GM21528 (cell line): Measurements from ENCODE around the gene SLC9A9.
"Not testable (repeated sequence)": the region's sequence is repeated elsewhere in the genome, so short reads cannot be mapped to it uniquely, and the experiment has no call there.

Source experiments
- ATAC-seq: cut with Tn5 transposase; IDR thresholded peaks from one replicate; pipeline ENCODE4 v1.9.1; 2021; ENCODE audit warnings: mild to moderate bottlenecking, moderate library complexity; ENCODE audit not compliant: unreplicated experiment, low FRiP score

Gene SLC9A9

DNA sequence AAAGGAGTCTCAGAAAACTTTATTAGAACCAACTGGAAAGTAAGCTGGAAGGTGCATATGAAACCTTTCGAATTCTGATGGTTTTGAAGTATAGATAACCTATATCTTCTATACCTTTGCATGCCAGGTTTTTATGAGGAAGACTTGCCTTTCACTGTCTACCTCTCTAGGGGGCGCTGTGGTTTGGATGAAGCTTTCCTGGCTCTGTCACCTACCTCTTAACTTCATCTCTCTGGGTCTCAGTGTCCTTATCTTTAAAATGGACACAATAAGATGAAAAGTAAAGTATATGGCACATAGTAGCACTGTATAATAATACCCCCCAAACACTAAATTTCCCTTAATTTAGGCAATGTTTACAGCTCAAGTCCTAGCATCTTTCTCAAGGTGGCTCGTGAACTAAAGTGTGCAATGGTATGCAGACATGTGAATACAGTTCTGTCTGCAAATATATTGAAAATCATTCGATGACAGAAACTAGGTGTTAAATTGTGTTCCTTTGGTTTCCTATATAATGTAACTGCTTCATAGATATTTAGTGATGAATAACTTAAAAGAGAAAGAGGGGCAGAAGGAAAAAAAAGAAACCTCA, 414.4 kb downstream of the SLC9A9 start:
- ATAC-seq = no peak

DNA sequence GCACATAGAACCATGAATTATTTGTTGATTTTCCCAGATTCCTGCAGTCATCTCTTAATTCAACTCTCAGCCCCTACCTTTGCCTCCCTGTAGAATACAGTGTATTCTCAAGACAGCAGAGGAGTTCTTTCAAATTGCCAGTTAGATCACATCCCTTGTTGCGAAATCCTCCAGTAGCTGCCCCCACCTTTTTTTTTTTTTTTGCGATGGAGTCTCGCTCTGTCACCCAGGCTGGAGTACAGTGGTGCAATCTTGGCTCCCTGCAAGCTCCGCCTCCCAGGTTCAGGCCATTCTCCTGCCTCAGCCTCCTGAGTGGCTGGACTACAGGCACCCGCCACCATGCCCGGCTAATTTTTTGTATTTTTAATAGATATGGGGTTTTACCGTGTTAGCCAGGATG, 417.0 kb downstream of the SLC9A9 start:
- ATAC-seq = not testable (repeated sequence)

DNA sequence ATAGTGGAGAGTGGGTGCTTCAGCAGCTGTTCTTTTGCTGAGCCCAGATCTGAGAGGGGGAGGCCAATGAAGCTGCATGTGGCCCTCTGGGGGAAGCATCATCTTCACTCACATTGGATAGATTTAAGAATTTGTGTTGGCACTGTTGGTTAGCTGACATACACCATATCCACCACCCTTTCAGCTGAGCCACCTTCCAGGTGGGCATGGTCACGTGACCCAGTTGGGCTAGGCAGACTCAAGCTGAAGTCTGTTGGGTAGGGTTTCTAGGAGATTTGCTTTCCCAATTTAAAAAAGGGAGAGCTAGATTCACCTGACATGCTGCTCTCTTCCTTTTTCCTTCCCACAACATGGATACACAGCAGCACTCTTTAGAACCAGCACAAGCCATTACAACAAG, 417.7 kb downstream of the SLC9A9 start:
- no peak for ATAC-seq

DNA sequence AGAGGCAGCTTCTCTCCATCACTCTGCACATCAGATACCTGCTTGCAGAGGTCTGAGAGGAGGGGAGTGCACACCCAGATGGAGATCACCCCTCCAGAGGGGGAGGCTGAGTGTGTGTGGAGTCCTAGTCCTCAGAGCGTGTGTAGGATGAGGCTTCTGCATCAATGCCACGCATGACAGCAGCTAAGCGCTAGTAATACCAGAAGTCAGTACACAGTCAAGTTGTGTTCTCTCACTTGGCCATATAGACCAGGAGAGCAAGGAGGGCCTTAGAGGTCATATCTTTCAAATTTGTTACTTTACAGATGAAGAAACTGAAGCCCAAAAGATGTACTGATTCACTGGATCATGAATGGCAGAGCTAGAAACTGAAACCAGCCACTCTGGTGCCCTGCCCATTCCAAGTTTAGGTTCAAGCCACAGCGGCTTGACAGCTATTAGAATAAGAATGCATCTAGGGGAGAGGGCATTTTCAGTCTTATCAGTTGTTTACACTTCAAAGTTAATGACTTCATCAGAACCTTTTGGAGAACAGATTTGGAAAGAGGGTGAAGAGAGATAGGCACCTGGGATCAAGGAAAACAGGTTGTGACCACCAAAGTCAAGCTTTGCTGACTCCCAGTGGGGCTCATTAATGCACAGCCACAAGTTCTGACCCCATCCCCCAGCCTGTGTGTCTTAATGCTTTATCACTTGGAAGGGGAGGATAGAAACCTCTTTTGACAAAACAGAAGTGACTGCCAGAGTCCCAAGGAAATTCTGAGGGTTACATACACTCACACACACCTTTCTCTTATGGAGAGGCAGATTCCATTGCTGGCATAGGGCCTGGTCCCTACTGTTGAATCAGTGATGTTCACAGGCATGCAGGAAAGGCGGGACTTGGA, 418.4 kb downstream of the SLC9A9 start:
- no peak for ATAC-seq

DNA sequence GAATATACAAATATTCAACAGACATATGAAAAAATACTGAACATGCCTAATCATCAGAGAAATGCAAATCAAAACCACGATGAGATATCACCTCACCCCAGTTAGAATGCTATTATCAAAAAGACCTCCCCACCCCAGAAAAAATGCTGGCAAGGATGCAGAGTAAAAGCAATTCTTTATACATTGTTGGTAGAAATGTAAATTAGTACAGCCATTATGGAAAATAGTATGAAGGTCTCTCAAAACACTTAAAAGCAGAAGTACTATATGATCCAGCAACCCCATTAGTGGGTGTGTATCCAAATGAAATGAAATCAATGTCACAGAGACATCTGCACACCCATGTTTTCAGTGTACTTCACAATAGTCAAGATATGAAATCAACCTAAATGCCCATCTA, 420.0 kb downstream of the SLC9A9 start:
- no peak for ATAC-seq

DNA sequence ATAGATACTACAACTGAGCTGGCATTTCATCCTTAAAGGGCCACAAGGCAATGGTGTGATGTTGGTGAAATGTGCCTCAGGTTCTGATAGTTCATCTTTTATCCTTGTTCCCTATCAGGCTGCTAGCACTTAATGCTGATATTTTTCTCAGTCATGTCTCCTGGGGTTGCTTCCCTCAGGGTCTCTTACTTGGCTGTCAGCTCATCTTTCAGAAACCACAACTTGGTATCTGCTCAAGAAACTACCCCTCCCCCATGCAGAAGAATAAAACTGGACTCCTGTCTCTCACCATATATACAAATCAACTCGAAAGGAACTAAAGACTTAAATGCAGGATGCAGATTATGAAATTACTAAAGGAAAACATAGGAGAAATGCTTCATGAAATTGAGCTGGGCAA, 420.6 kb downstream of the SLC9A9 start:
- no peak for ATAC-seq

DNA sequence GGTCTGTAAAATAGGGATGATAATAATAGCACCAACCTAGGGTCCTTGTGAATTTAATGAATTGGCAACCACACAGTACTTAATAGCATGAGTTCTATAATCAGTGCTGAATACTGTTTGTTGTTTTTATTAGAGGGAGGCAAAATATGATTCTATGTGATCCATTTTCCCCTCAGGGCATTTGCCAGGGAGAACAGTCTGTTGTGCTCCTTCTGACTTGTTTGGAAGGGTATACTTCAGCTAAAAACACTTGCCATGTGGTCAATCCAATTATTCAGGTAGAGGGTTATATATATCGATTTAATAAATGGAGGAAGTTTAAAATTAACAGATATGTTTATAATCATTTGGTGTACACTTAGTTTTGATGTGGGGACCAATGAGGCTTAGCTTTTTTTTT, 423.4 kb downstream of the SLC9A9 start:
- ATAC-seq = no peak

DNA sequence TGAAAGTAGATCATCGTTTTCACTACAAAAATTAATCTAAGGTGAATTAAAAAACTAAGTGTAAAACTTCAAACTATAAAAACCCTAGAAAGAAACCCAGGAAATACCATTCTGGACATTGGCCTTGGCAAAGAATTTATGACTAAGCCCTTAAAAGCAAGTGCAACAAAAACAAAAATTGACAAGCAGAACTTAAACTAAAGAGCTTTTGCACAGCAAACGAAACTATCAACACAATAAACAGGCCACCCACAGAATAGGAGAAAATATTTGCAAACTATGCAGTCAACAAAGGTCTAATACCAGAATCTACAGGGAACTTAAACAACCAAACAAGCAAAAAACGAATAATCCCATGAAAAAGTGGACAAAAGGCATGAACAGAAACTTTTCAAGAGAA, 426.7 kb downstream of the SLC9A9 start:
- ATAC-seq = no peak

DNA sequence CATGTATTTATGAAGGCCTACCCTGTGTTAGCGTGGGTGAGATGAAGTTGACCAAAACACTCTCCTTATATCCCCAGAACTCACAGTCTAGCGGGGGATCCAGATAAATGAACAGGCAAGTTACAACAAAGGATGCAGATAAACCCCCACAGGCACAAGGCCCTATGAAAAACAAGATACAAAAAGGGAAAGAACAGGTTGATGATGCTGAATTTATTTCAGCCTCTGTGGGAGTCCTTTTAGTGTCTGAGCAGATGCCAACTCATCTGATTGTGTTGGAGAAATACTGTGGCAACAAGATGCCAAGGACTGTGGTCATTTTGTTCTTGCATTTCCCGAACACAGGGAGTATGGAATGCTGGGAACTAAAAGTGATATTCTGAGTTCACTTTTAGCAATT, 428.7 kb downstream of the SLC9A9 start:
- ATAC-seq = no peak

DNA sequence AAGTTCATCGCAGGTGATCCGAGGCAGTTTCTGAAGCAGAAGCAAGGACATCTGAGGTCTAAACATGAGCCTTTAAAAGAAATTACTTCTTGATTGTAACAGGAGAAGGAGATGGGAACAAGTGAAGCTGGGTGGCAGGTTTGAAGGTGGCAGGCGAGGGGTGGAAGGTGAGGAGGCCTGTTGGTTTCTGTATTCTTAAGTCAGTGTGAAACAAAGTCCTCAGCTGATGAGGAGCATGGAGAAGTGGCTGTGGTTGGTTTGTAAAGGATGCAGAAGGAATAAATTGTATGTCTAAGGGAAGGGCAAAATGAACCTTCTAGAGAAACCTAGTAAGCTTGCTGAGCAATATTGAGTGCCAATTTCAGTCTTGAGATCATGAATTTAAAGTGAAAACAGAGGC, 429.9 kb downstream of the SLC9A9 start:
- no peak for ATAC-seq

DNA sequence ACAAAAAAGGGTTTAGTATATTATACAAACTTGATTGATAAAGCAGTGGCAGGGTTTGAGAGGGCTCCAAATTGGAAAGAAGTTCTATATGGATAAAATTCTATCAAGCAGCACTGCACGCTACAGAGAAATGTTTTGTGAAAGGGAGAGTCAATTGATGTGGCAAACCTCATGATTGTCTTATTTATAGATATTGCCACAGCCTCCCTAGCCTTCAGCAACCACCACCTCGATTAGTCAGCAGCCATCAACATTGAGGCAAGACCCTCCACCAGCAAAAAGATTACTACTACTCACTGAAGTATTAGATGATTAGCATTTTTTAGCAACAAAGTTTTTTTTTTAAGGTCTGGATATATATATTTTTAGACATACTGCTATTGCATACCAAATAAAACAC, 432.0 kb downstream of the SLC9A9 start:
- no peak for ATAC-seq

DNA sequence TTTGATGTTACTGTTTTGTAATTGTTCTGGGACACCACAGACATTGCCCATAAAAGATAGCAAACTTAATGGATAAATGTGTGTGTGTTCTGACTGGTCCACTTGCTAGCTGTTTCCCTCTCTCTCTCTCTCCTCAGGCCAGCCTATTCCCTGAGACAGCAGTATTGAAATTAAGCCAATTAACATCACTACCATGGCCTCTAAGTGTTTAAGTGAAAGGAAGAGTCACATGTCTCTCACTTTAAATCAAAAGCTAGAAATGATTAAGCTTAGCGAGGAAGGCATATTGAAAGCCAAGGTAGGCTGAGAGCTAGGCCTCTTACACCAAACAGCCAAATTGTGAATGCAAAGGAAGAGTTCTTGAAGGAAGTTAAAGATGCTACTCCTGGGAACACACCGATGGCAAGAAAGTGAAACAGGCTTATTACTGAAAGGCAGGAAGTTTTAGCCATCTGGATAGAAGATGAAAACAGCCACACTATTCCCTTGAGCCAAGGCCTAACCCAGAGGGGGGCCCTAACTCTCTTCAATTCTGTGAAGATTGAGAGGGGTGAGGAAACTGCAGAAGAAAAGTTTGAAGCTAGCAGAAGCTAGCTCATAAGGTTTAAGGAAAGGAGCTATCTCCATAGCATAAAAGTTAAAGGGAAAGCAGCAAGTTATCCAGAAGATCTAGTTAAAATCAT, 433.6 kb downstream of the SLC9A9 start:
- ATAC-seq = no peak

DNA sequence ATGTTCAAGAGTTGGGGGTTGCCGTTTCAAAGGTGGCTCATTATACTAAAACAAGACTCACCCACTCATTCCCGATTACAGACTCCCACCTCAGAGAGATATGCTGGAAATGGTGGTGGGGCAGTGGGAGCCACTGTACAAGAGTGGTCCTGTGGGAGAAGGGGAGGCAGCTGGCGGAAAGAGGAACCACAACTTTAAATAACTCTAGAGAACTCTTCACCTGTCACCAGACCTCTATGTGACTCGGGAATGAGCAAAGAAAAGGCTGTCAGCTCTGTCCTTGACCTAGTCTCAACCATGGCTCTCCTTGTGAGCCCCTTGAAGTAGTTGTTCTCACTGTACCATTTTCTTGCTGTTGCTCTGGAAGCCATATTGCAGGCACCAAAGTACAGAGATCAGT, 434.9 kb downstream of the SLC9A9 start:
- ATAC-seq = no peak

DNA sequence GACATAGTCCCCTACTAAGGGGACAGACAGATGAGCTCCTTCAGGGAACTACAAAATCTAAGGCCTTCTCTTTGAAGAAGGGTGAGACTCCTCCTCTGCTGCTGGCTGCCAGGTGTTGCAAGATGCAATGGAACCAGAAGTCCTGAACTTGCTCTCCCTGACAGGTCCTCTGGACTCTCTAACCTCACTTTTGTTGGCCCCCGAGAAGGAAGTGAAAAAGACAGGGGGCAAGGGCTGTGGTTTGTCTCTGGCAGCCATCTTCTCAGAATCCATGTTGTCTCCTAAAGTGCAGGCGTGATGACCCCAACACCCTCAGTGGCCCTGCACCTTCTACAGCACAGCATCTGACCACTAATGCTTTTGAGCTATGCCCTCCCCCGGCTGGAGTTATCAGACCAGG, 436.2 kb downstream of the SLC9A9 start:
- ATAC-seq = no peak

DNA sequence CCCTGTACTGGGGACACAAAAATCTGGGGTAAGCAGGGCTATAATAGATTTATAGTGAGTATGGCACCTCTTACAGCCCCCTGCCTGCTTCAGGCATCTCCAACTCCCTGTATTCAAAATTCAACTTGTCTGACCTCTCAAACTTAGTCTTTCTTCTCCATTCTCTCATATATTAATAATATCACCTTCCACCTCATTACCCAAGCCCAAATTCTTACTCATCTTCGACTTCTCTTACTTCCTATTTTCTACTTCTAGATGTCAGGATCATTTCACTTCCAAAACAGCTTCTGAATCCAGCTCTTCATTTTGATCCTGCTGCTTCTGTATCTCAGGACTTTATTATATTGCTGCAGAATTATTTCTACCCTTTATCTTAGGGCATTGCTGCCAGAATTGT, 438.0 kb downstream of the SLC9A9 start:
- no peak for ATAC-seq

DNA sequence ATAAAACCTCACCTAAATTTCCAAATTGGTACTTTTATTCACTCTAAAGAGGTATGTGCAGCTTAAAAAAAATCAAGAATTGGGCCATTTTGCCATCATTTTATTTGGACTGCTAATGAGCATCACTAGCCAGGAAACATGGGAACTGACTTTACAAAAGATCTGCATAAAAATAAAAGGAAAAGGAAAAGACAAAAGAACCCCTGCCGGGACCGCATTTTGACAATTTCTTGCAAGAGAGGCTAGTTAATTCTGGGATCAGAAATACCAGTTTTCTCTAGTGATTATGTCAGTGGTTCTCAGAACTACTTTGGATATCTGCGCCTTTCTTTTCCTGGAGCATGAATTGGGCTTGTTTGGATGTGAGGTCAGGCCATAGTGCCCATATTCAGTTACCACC, 439.5 kb downstream of the SLC9A9 start:
- ATAC-seq = no peak

DNA sequence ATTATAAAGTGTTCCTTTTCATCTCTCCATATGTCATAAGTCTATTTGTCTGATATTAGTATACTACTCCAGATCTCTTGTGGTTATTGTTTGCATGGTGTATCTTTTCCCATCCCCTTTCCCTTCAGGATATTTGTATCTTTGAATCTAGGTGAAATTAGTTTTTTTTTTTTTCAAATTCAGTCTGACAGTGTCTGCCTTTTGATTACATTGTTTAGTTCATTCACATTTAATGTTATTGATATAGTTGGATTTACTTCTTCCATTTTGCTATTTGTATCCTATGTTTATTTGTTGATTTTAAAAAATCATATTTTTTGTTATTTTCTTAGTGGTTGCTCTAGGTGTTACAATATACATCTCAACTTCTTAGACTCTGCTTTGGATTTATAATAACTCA, 445.7 kb downstream of the SLC9A9 start:
- ATAC-seq = no peak

DNA sequence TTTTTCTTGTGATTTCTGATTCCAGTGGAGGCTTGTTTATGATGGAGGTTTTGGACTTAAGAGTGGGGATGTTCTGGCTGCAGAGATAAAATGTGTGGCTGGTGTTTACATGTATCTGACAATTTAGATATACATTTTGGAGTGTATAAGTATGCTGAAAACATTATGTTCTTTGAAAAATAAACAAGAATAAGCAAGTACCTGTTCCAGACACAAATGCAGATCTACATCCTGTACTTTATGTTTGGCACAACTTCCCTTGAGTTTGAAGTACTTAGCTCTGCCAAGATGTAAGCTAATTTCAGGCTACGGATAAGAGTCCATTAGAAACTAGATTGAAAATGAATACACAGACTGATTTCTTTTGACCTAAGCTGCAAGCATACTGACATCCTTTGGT, 451.5 kb downstream of the SLC9A9 start:
- no peak for ATAC-seq

DNA sequence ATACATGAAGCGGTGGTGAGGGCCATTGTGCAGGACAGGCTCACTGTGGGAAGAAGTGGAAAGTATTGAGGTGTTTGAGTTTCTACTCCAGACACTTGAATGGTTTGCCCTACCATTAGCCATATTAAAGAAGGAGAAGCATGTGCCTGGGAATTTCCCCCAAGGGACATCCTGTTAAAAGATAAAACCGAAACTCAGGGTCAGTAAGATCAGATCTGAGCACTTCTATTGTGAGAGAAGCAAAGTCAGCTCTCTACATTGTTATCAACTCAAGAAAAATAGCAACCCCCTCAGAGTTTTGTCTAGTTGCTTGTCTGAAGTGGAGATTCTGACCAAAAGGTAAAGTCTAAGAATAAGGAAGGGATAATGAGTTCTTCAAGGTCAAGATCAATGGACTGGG, 458.9 kb downstream of the SLC9A9 start:
- ATAC-seq = no peak

DNA sequence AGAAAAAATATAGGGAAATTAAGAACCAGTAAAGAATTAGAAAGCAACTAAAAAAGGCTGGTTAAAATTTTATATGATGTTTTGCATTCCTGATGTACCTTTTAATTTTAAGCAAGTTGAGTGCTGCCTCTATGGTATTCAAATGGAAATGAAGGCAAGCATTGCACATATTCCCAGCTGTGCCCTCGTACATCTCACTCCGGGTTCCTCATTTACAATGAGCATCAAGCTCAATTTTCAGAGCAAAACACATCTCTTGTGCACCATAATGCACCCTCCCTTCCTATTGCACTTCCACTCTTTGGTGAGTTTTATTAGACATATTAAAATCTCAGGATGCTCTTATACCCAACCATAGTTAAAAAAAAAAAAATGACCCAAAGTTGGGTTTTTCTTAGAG, 460.8 kb downstream of the SLC9A9 start:
- no peak for ATAC-seq

DNA sequence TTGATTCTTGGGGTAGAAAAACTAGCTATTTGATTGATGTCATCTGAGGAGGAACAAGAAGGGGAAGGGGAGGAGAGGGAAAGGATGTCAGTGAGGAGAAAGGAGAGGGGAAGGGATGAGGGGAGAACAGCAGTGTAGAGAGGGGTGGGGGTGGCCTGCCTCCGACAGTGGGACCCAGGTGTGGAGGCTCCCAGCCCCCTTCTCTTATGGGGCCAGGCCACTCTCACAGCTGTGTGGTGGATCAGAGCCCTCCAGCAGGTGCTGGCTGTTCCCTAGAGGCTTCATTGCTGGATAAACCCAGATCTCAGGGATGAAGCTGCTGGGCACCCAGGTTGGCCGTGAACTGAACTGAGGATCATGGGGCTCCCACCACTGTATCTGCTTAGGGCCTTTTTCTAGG, 464.2 kb downstream of the SLC9A9 start:
- no peak for ATAC-seq

DNA sequence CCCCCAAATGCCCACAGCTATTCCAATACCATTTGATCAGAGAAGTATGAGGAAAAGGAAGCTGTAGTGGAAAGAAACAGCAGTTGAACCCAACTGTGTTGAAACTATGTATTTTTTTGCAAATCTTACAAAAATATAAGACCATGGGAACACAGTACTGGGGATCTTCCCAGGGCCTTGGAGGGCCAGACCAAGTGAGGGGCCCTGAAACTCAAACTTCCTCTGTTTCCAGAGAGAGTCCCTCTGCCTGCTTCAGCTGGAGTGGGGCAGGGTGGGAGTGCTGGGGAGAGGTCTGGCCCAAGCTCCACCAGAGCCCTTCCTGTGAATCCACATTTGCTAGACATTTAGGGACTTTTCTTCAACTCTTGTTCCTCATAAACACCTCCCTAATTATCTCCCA, 464.8 kb downstream of the SLC9A9 start:
- ATAC-seq = no peak
